Cardiac fibroblast (primary cell): Measurements from ENCODE around the gene A1BG.

Source experiments
- DNase-seq, 2 donors: peaks; one replicate each; pipeline versions ENCODE4 v3.0.0 to v3.0.0-alpha.2; 2010; ENCODE audit warnings: low read depth in 2 of 2
- H3K4me3 ChIP-seq, 2 donors: replicated peaks in 1 of 2; 1 replicate in 1 of 2; 2 replicates in 1 of 2; pipeline ENCODE4 v1.5.1; 2011; ENCODE audit warnings: low read depth in 2 of 2, low read length in 2 of 2, mild to moderate bottlenecking in 2 of 2, moderate library complexity in 1 of 2
- CTCF ChIP-seq: IDR thresholded peaks from one replicate; pipeline ENCODE4 v1.5.1; 2011; ENCODE audit warnings: low read depth, mild to moderate bottlenecking, low read length, inconsistent platforms

A1BG gene

GRCh38 chr19:58354478-58355030 lies 1.3 kb upstream of the A1BG start:
- TF ChIP-seq CTCF: no peak
- no peak overlapping the region for H3K4me3 ChIP-seq
- no peak for DNase-seq

- H3K4me3 ChIP-seq: no peak overlapping the region
- no peak for TF ChIP-seq CTCF
- no peak for DNase-seq
Observed at GRCh38 chr19:58353717-58354477, 605 bp upstream of the A1BG start.

DNA sequence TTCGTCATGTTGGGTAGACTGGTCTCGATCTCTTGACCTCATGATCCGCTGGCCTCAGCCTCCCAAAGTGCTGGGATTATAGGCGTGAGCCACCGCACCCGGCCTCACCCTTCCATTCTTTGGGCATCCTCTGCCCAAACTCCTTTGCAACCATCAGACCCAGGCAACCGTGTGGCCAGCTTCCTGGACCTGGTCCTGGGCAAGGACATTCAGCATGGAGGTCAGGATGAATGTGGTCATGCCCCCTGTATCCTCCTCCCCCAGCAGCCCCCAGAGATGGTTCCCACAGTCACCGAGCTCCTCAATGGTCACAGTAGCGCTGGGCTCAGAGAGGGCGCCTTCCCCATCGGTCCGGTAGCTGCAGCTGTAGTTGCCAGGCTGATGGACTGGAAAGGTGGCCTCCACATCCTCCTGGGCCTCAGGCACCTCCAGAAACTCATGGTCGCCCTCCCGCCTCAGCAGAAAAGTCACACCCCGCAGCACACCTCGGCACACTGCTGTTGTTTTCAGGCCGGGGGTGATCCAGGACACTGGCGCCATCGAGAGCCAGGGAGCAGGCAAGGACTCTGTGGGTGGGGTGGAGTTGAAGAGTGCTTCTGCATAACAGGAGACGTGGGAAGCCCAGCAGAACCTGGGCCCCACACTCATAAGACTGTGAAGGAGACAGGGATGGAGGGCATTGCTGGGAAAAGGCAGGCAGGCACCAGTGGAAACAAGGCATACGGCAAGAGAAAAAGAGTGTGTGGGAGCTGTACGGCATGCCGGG lies 1.1 kb downstream of the A1BG start:
- DNase-seq: no peak
- no peak for TF ChIP-seq CTCF

GRCh38 chr19:58351558-58351878 lies 1.8 kb downstream of the A1BG start:
- no peak for TF ChIP-seq CTCF
- no peak overlapping the region for H3K4me3 ChIP-seq
- DNase-seq: no peak

More for the DNA sequence above, 1.1 kb downstream of the A1BG start:
- H3K4me3 ChIP-seq: no peak overlapping the region

GRCh38 chr19:58350871-58351557 lies 2.3 kb downstream of the A1BG start:
- no peak for TF ChIP-seq CTCF
- H3K4me3 ChIP-seq: no peak overlapping the region

DNA sequence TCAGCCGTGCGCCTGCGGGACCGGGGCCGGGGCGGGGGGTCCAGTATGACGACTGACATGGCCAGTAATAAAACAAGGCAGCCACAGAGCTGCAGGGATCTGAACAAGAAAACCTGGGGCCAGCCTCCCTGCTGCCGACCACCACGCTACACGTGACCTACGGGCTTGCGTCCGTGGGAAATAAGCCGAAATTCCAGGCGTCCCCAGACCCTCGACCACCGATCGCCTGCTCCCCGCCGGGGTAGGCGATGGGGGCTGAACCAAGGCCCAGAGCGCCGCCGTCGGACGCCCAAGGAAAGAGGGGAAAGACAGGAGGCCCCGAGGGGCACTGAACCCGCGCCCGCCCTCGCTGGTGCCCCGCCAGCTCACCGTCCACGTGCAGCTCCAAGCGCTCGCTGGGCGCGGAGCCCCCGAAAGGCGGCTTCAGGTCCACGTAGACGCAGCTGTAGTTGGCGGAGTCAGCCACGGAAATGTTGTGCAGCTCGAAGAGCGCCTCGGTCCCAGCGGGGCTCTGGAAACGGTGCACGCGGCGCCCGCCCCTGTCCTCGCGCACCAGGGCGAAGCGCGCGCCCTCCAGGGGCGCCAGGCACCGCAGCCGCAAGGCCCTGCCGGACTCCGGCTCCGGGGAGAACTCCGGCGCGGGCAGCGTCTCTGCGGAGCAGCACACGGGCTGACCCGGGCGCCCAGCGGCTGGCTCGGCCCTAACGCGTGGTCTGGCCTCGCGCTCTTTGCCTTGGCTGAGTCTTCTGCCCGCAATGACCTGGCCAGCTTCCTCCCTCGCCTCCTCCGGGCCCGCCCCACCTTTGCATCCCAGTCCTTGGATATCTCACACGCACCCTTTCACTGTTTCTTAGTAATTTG lies 3.1 kb downstream of the A1BG start:
- H3K4me3 ChIP-seq: no peak overlapping the region
- TF ChIP-seq CTCF: no peak
- DNase-seq: peak in 1 of 2 donors; percentile 15

More at GRCh38 chr19:58350871-58351557, 2.3 kb downstream of the A1BG start:
- no peak for DNase-seq
